Keratinocyte (primary cell): ENCODE data around the gene NFAM1. TPM values are rescaled to one million over a fixed set of nuclear protein-coding genes. Genes with fewer than 3 reads are reported as not detected.

Experiments
- DNase-seq: peaks from one replicate; pipeline ENCODE4 v3.0.0-alpha.2; 2011; ENCODE audit warnings: low read depth, missing footprints, low spot score
- FAIRE-seq: peaks from 2 replicates; lab custom pipeline; 2011; peaks lifted over from hg19 to GRCh38; lab: Jason Lieb, UNC
- H2AFZ ChIP-seq: 2 replicates; pipeline ENCODE4 v1.6.0; 2012; ENCODE audit warnings: low read length, control low read depth, inconsistent platforms; ENCODE audit not compliant: control insufficient read depth
- H3K27ac ChIP-seq: 2 replicates; pipeline ENCODE4 v1.5.1; 2011; ENCODE audit warnings: low read length; ENCODE audit not compliant: control insufficient read depth, insufficient read depth
- H3K27me3 ChIP-seq: 3 replicates; pipeline ENCODE4 v1.6.0; 2011; ENCODE audit warnings: low read length; ENCODE audit not compliant: control insufficient read depth, insufficient read depth; ENCODE audit errors: extremely low read depth
- H3K36me3 ChIP-seq, 2 experiments: 2 replicates in 1 of 2; 3 replicates in 1 of 2; pipeline ENCODE4 v1.5.1; 2011; ENCODE audit warnings: low read length in 2 of 2, mild to moderate bottlenecking in 1 of 2; ENCODE audit not compliant: control insufficient read depth in 2 of 2, insufficient read depth in 2 of 2; ENCODE audit errors: extremely low read depth in 1 of 2
- H3K4me1 ChIP-seq: 3 replicates; pipeline ENCODE4 v1.5.1; 2011; ENCODE audit warnings: low read length; ENCODE audit not compliant: control insufficient read depth, insufficient read depth; ENCODE audit errors: extremely low read depth
- H3K4me2 ChIP-seq: 3 replicates; pipeline ENCODE4 v1.6.0; 2011; ENCODE audit warnings: low read depth, low read length; ENCODE audit not compliant: control insufficient read depth, insufficient read depth; ENCODE audit errors: extremely low read depth
- H3K4me3 ChIP-seq, 3 experiments: fragments of 200-600 bp in 1 of 3; sonication (generic) in 1 of 3; 2 replicates in 2 of 3; 3 replicates in 1 of 3; pipeline ENCODE4 v1.5.1; 2011 to 2016; ENCODE audit warnings: low read length in 3 of 3, mild to moderate bottlenecking in 3 of 3, control low read depth in 2 of 3, inconsistent platforms in 1 of 3, low read depth in 1 of 3, mixed read lengths in 1 of 3, mixed run types in 1 of 3, moderate library complexity in 1 of 3; ENCODE audit not compliant: control insufficient read depth in 2 of 3, insufficient read depth in 2 of 3; ENCODE audit errors: extremely low read depth in 1 of 3
- H3K79me2 ChIP-seq: 2 replicates; pipeline ENCODE4 v1.6.0; 2012; ENCODE audit warnings: low read length; ENCODE audit not compliant: control insufficient read depth, insufficient read depth
- H3K9ac ChIP-seq: 3 replicates; pipeline ENCODE4 v1.6.0; 2011; ENCODE audit warnings: low read length; ENCODE audit not compliant: control insufficient read depth, insufficient read depth; ENCODE audit errors: extremely low read depth
- H3K9me1 ChIP-seq: 3 replicates; pipeline ENCODE4 v1.6.0; 2011; ENCODE audit warnings: low read length; ENCODE audit not compliant: control insufficient read depth, insufficient read depth; ENCODE audit errors: extremely low read depth
- H3K9me3 ChIP-seq: 2 replicates; pipeline ENCODE4 v1.5.1; 2012; ENCODE audit warnings: low read depth, low read length; ENCODE audit not compliant: control insufficient read depth
- H4K20me1 ChIP-seq: 3 replicates; pipeline ENCODE4 v1.6.0; 2011; ENCODE audit warnings: low read length; ENCODE audit not compliant: control insufficient read depth, insufficient read depth; ENCODE audit errors: extremely low read depth
- EZH2 ChIP-seq: IDR thresholded peaks from one replicate; pipeline ENCODE4 v1.6.1; 2012; ENCODE audit warnings: inconsistent platforms, mild to moderate bottlenecking, low read length, moderate library complexity
- dilution Hi-C: fragments of 300-500 bp; cut with MboI; formaldehyde crosslinking; loops from one replicate; pipeline ENCODE4 v1.7.0; 2020; ENCODE audit warnings: low sequenced_read_pairs; ENCODE audit not compliant: extremely low pct_ligation_motif_present
- polyA plus RNA-seq, 5 experiments: library from polyadenylated mRNA; depleted of rRNA in 3 of 5; stranded (reverse) in 3 of 5; stranded (forward) in 1 of 5; unstranded in 1 of 5; fragments of >200 nt; gene quantifications; 1 replicate in 1 of 5; 2 replicates in 3 of 5; 3 replicates in 1 of 5; pipeline versions ENCODE4 v1.2.1 to v1.2.3, GENCODE V29; 2011 to 2012; ENCODE audit warnings: missing spikeins in 2 of 5, low read depth in 1 of 5, low replicate concordance in 1 of 5
- TF ChIP-seq, protein P1 (sequence below), 3 experiments: IDR thresholded peaks in 1 of 3; conservative IDR thresholded peaks in 1 of 3; optimal IDR thresholded peaks in 1 of 3; 2 replicates in 2 of 3; 3 replicates in 1 of 3; pipeline versions ENCODE3 to v1.5.1; 2011; ENCODE audit warnings: low read length in 3 of 3, mild to moderate bottlenecking in 3 of 3, moderate library complexity in 2 of 3, control low read depth in 1 of 3, inconsistent platforms in 1 of 3; ENCODE audit not compliant: insufficient read depth in 2 of 3; ENCODE audit errors: extremely low read depth in 1 of 3

The NFAM1 gene
- polyA plus RNA-seq, 1 donor (not counting 4 experiments of a cell fraction or from before 2014, with no cell fraction given): not detected

- Histone ChIP-seq H3K36me3 (no peaks in the 10 kb centered on the region), H3K4me3 (no peak overlapping the region), H3K9me1 (no peaks in the 10 kb centered on the region), H3K27ac (no peak overlapping the region), H3K4me2 (no peak overlapping the region), H4K20me1 (no peaks in the 10 kb centered on the region), H3K9ac (no peak overlapping the region), H3K9me3 (no peaks in the 10 kb centered on the region), H3K27me3 (no peaks in the 10 kb centered on the region), H3K4me1 (no peaks in the 10 kb centered on the region), H3K79me2 (no peaks in the 10 kb centered on the region), H2AFZ (no peak overlapping the region)
- DNase-seq (no peak), FAIRE-seq (no peak)
- no peak for TF ChIP-seq EZH2
- TF ChIP-seq, protein P1, sequence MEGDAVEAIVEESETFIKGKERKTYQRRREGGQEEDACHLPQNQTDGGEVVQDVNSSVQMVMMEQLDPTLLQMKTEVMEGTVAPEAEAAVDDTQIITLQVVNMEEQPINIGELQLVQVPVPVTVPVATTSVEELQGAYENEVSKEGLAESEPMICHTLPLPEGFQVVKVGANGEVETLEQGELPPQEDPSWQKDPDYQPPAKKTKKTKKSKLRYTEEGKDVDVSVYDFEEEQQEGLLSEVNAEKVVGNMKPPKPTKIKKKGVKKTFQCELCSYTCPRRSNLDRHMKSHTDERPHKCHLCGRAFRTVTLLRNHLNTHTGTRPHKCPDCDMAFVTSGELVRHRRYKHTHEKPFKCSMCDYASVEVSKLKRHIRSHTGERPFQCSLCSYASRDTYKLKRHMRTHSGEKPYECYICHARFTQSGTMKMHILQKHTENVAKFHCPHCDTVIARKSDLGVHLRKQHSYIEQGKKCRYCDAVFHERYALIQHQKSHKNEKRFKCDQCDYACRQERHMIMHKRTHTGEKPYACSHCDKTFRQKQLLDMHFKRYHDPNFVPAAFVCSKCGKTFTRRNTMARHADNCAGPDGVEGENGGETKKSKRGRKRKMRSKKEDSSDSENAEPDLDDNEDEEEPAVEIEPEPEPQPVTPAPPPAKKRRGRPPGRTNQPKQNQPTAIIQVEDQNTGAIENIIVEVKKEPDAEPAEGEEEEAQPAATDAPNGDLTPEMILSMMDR (optimal IDR thresholded peaks at IDR 0.05 in 1 of 3, IDR thresholded peaks at IDR 0.05 in 1 of 3, conservative IDR thresholded peaks at IDR 0.05 in 1 of 3; ENCODE audit: extremely low read depth in 1 of 3, insufficient read depth in 2 of 3, low read length in 3 of 3): no peak
- dilution Hi-C loops: no loop called here
These were observed 20.7 kb upstream of the NFAM1 start for GRCh38 chr22:42452916-42453315.

- Histone ChIP-seq H3K4me3 (no peak overlapping the region), H3K4me1 (no peaks in the 10 kb centered on the region), H3K36me3 (no peaks in the 10 kb centered on the region), H3K9me3 (no peaks in the 10 kb centered on the region), H3K4me2 (no peak overlapping the region), H3K9ac (no peak overlapping the region), H3K9me1 (no peaks in the 10 kb centered on the region), H3K27me3 (no peaks in the 10 kb centered on the region), H3K79me2 (no peaks in the 10 kb centered on the region), H2AFZ (no peak overlapping the region), H3K27ac (no peak overlapping the region), H4K20me1 (no peaks in the 10 kb centered on the region)
- DNase-seq (no peak), FAIRE-seq (no peak)
- dilution Hi-C loops: no loop called here
- TF ChIP-seq, protein P1 (optimal IDR thresholded peaks at IDR 0.05 in 1 of 3, IDR thresholded peaks at IDR 0.05 in 1 of 3, conservative IDR thresholded peaks at IDR 0.05 in 1 of 3; ENCODE audit: extremely low read depth in 1 of 3, insufficient read depth in 2 of 3, low read length in 3 of 3): no peak
- no peak for TF ChIP-seq EZH2
These were observed 20.3 kb upstream of the NFAM1 start for GRCh38 chr22:42452456-42452855.
